H9 (cell line): Measurements from ENCODE around the gene ANGEL1. TPM values are rescaled to one million over a fixed set of nuclear protein-coding genes. Genes with fewer than 3 reads are reported as not detected.

Experiments
- DNase-seq: peaks from one replicate; pipeline ENCODE4 v3.0.0-alpha.2; 2017
- H2AFZ ChIP-seq: one replicate; pipeline ENCODE4 v1.6.1; 2013; ENCODE audit warnings: mild to moderate bottlenecking, low read length, control low read depth, moderate library complexity
- H2AK5ac ChIP-seq: 2 replicates; pipeline ENCODE4 v1.6.1; 2013; ENCODE audit warnings: low read length, control low read depth, mixed read lengths; ENCODE audit not compliant: insufficient read length
- H2BK120ac ChIP-seq: one replicate; pipeline ENCODE4 v1.6.1; 2013; ENCODE audit warnings: low read depth, mild to moderate bottlenecking, low read length, control low read depth, inconsistent platforms; ENCODE audit not compliant: poor library complexity, severe bottlenecking
- H2BK12ac ChIP-seq: 2 replicates; pipeline ENCODE4 v1.6.1; 2013; ENCODE audit warnings: low read length, control low read depth, mixed read lengths, low read depth; ENCODE audit not compliant: insufficient read length
- H2BK15ac ChIP-seq: 2 replicates; pipeline ENCODE4 v1.6.1; 2013; ENCODE audit warnings: low read depth, low read length, control low read depth
- H2BK20ac ChIP-seq: one replicate; pipeline ENCODE4 v1.6.1; 2013; ENCODE audit warnings: low read depth, mild to moderate bottlenecking, low read length, control low read depth, inconsistent platforms; ENCODE audit not compliant: poor library complexity, severe bottlenecking
- H2BK5ac ChIP-seq: 2 replicates; pipeline ENCODE4 v1.6.1; 2013; ENCODE audit warnings: low read length, control low read depth, mixed read lengths; ENCODE audit not compliant: insufficient read length
- H3K14ac ChIP-seq: 2 replicates; pipeline ENCODE4 v1.6.1; 2013; ENCODE audit warnings: low read length, control low read depth; ENCODE audit not compliant: insufficient read depth
- H3K18ac ChIP-seq: 2 replicates; pipeline ENCODE4 v1.6.1; 2013; ENCODE audit warnings: low read depth, mild to moderate bottlenecking, mixed read lengths, low read length, control low read depth; ENCODE audit not compliant: insufficient read length
- H3K23ac ChIP-seq: 2 replicates; pipeline ENCODE4 v1.6.1; 2013; ENCODE audit warnings: low read length, control low read depth, mixed read lengths, low read depth; ENCODE audit not compliant: insufficient read length
- H3K23me2 ChIP-seq: 2 replicates; pipeline ENCODE4 v1.6.1; 2013; ENCODE audit warnings: low read depth, mild to moderate bottlenecking, mixed read lengths, low read length, control low read depth; ENCODE audit not compliant: insufficient read length, poor library complexity, severe bottlenecking
- H3K27ac ChIP-seq: 2 replicates; pipeline ENCODE4 v1.5.1; 2013; ENCODE audit warnings: low read length, control low read depth, mixed read lengths, low read depth; ENCODE audit not compliant: insufficient read length
- H3K27me3 ChIP-seq: 2 replicates; pipeline ENCODE4 v1.6.1; 2013; ENCODE audit warnings: low read length, control low read depth, inconsistent platforms; ENCODE audit not compliant: insufficient read depth
- H3K4ac ChIP-seq: 2 replicates; pipeline ENCODE4 v1.6.1; 2013; ENCODE audit warnings: low read depth, mild to moderate bottlenecking, control low read depth, inconsistent platforms, low read length, moderate library complexity
- H3K4me1 ChIP-seq: 2 replicates; pipeline ENCODE4 v1.6.1; 2013; ENCODE audit warnings: low read length, control low read depth, inconsistent platforms; ENCODE audit not compliant: insufficient read depth
- H3K4me2 ChIP-seq: 2 replicates; pipeline ENCODE4 v1.6.1; 2013; ENCODE audit warnings: low read length, control low read depth, mixed read lengths; ENCODE audit not compliant: insufficient read length, insufficient read depth
- H3K56ac ChIP-seq: 2 replicates; pipeline ENCODE4 v1.6.1; 2013; ENCODE audit warnings: low read depth, mild to moderate bottlenecking, mixed read lengths, low read length, control low read depth; ENCODE audit not compliant: insufficient read length
- H3K79me1 ChIP-seq: 2 replicates; pipeline ENCODE4 v1.6.1; 2013; ENCODE audit warnings: low read depth, mild to moderate bottlenecking, moderate library complexity, low read length, control low read depth, inconsistent platforms; ENCODE audit not compliant: insufficient read depth, poor library complexity, severe bottlenecking
- H3K79me2 ChIP-seq: 2 replicates; pipeline ENCODE4 v1.6.1; 2013; ENCODE audit warnings: low read length, control low read depth, inconsistent platforms; ENCODE audit not compliant: insufficient read depth
- H3K9ac ChIP-seq: 2 replicates; pipeline ENCODE4 v1.6.1; 2013; ENCODE audit warnings: low read length, control low read depth, mixed read lengths; ENCODE audit not compliant: insufficient read length; ENCODE audit errors: extremely low read depth
- H3K9me3 ChIP-seq: one replicate; pipeline ENCODE4 v1.6.1; 2013; ENCODE audit warnings: low read depth, low read length, inconsistent platforms; ENCODE audit not compliant: control insufficient read depth
- H3T11ph ChIP-seq: one replicate; pipeline ENCODE4 v1.6.1; 2013; ENCODE audit warnings: mild to moderate bottlenecking, low read length, control low read depth, inconsistent platforms
- H4K20me1 ChIP-seq: one replicate; pipeline ENCODE4 v1.6.1; 2013; ENCODE audit not compliant: control insufficient read depth, insufficient read length, insufficient read depth
- H4K5ac ChIP-seq: 2 replicates; pipeline ENCODE4 v1.6.1; 2013; ENCODE audit warnings: low read depth, mild to moderate bottlenecking, mixed read lengths, low read length, control low read depth; ENCODE audit not compliant: insufficient read length
- H4K8ac ChIP-seq: replicated peaks from 2 replicates; pipeline ENCODE4 v1.6.1; 2013; ENCODE audit warnings: low read length, control low read depth, mixed read lengths, low read depth; ENCODE audit not compliant: insufficient read length
- H4K91ac ChIP-seq: 2 replicates; pipeline ENCODE4 v1.6.1; 2013; ENCODE audit warnings: low read depth, mild to moderate bottlenecking, moderate library complexity, mixed read lengths, low read length, control low read depth; ENCODE audit not compliant: insufficient read length
- H3K27ac Mint-ChIP-seq, 3 experiments: 2 replicates in 2 of 3; 3 replicates in 1 of 3; pipeline ENCODE4 v1.8.0; 2020 to 2021; ENCODE audit warnings: mixed read lengths in 3 of 3, mild to moderate bottlenecking in 1 of 3, moderate library complexity in 1 of 3
- H3K27me3 Mint-ChIP-seq: 2 replicates; pipeline ENCODE4 v1.8.0; 2021; ENCODE audit warnings: low read depth, mild to moderate bottlenecking, moderate library complexity, mixed read lengths
- H3K36me3 Mint-ChIP-seq, 3 experiments: 2 replicates in 2 of 3; 3 replicates in 1 of 3; pipeline ENCODE4 v1.8.0; 2020 to 2021; ENCODE audit warnings: low read depth in 3 of 3, mixed read lengths in 3 of 3; ENCODE audit not compliant: insufficient read depth in 1 of 3
- H3K4me1 Mint-ChIP-seq, 2 experiments: 2 replicates each; pipeline ENCODE4 v1.8.0; 2020; ENCODE audit warnings: mixed read lengths in 2 of 2
- H3K4me3 Mint-ChIP-seq, 2 experiments: 2 replicates in 1 of 2; 3 replicates in 1 of 2; pipeline ENCODE4 v1.8.0; 2020 to 2021; ENCODE audit warnings: mild to moderate bottlenecking in 2 of 2, mixed read lengths in 2 of 2, moderate library complexity in 1 of 2
- H3K9me3 Mint-ChIP-seq, 2 experiments: 2 replicates in 1 of 2; 3 replicates in 1 of 2; pipeline ENCODE4 v1.8.0; 2020; ENCODE audit warnings: mild to moderate bottlenecking in 2 of 2, mixed read lengths in 2 of 2, moderate library complexity in 1 of 2
- CTCF ChIP-seq: fragments of 200-600 bp; sonication (generic); conservative IDR thresholded peaks from 3 replicates; pipeline ENCODE4 v1.8.0; 2021; ENCODE audit warnings: antibody characterized with exemption, mild to moderate bottlenecking
- WGBS: extraction: QIAGEN DNeasy Blood & Tissue Kit; methylation state at CpG from one replicate; pipeline ENCODE4 v1.1.7; 2013; ENCODE audit warnings: missing lambda C conversion rate, low lambda C conversion rate, mixed read lengths; ENCODE audit not compliant: insufficient read length; ENCODE audit errors: extremely low coverage; 5-methylcytosine and 5-hydroxymethylcytosine counted together
- total RNA-seq: library from RNA; stranded (reverse); gene quantifications from 2 replicates; pipeline ENCODE4 v1.2.1, GENCODE V29; 2021

Gene ANGEL1
- total RNA-seq, 1 experiment from 2014 or later, result 21.5 TPM

- Histone ChIP-seq H2BK20ac (no peak overlapping the region), H4K5ac (no peak overlapping the region), H3K27ac (no peak overlapping the region), H3K4me2 (peak overlapping the region; percentile 39), H3K23ac (no peak overlapping the region), H3T11ph (no peak overlapping the region), H3K27me3 (peaks cover 26% of the 10 kb centered on the region), H2AK5ac (no peak overlapping the region), H3K14ac (no peak overlapping the region; the same call in 1 of the 2 replicates), H2AFZ (no peak overlapping the region), H2BK15ac (no peak overlapping the region), H4K8ac (no peak overlapping the region), H2BK12ac (no peak overlapping the region), H3K9me3 (no peaks in the 10 kb centered on the region), H3K9ac (no peak overlapping the region), H3K79me1 (no peaks in the 10 kb centered on the region), H3K79me2 (no peaks in the 10 kb centered on the region), H3K23me2 (peaks cover 14% of the 10 kb centered on the region), H3K4me1 (no peaks in the 10 kb centered on the region), H3K4ac (no peak overlapping the region), H3K56ac (no peak overlapping the region), H2BK5ac (no peak overlapping the region), H3K18ac (no peak overlapping the region), H4K91ac (no peak overlapping the region), H4K20me1 (no peaks in the 10 kb centered on the region), H2BK120ac (no peak overlapping the region)
- H3K27ac Mint-ChIP-seq, result peak overlapping the region in 1 of 3 experiments; percentile 35; a peak in 1 of 7 replicates
- peak overlapping the region; percentile 69 to 88 for H3K4me3 Mint-ChIP-seq
- peak; percentile 23 for DNase-seq
- peaks cover 74% of the 10 kb centered on the region for H3K27me3 Mint-ChIP-seq
- no peak for TF ChIP-seq CTCF
- WGBS, result no CpG with 5 or more reads among the region's 54 CpGs
- peaks cover 0 to 3% (median 0%) of the 10 kb centered on the region in 3 experiments; a peak in 3 of 7 replicates for H3K36me3 Mint-ChIP-seq
- no peaks in the 10 kb centered on the region; a peak in 1 of 5 replicates for H3K9me3 Mint-ChIP-seq
- H3K4me1 Mint-ChIP-seq, result peaks cover 11 to 14% of the 10 kb centered on the region in 2 experiments
Observed at GRCh38 chr14:76761960-76762410, 50.7 kb downstream of the ANGEL1 start.
